Karpas-422 (cell line): ENCODE results near the gene CRIP2. TPM values are rescaled to one million over a fixed set of nuclear protein-coding genes. Genes with fewer than 3 reads are reported as not detected.

Source experiments
- DNase-seq: peaks from one replicate; pipeline ENCODE4 v3.0.0-alpha.2; 2015
- H2AFZ ChIP-seq: fragments of 200-600 bp; sonication (generic); 2 replicates; pipeline ENCODE4 v1.6.1; 2014; ENCODE audit warnings: antibody characterized with exemption, low read length, mixed read lengths
- H3K27ac ChIP-seq: fragments of 200-600 bp; sonication (generic); 2 replicates; pipeline ENCODE4 v1.5.1; 2014; ENCODE audit warnings: mild to moderate bottlenecking, low read length, moderate library complexity
- H3K27me3 ChIP-seq: fragments of 200-600 bp; sonication (generic); 2 replicates; pipeline ENCODE4 v1.6.1; 2014; ENCODE audit warnings: low read length, mixed read lengths
- H3K36me3 ChIP-seq: fragments of 200-600 bp; sonication (generic); 2 replicates; pipeline ENCODE4 v1.6.1; 2014; ENCODE audit warnings: low read length, mixed read lengths; ENCODE audit not compliant: insufficient read depth
- H3K4me1 ChIP-seq: fragments of 200-600 bp; sonication (generic); 2 replicates; pipeline ENCODE4 v1.6.1; 2014; ENCODE audit warnings: mild to moderate bottlenecking, low read length, mixed read lengths
- H3K4me2 ChIP-seq: fragments of 200-600 bp; sonication (generic); 2 replicates; pipeline ENCODE4 v1.6.1; 2014; ENCODE audit warnings: low read length, low read depth, mild to moderate bottlenecking; ENCODE audit not compliant: poor library complexity, severe bottlenecking
- H3K4me3 ChIP-seq: fragments of 200-600 bp; sonication (generic); 2 replicates; pipeline ENCODE4 v1.5.1; 2014; ENCODE audit warnings: mild to moderate bottlenecking, antibody characterized with exemption, low read length, mixed read lengths
- H3K79me2 ChIP-seq: fragments of 200-600 bp; sonication (generic); 2 replicates; pipeline ENCODE4 v1.6.1; 2014; ENCODE audit warnings: mild to moderate bottlenecking, low read length, mixed read lengths
- H3K9ac ChIP-seq: fragments of 200-600 bp; sonication (generic); 2 replicates; pipeline ENCODE4 v1.6.0; 2014; ENCODE audit warnings: low read length
- H3K9me2 ChIP-seq: fragments of 200-600 bp; sonication (generic), shearing (Covaris generic); replicated peaks from 2 replicates; pipeline ENCODE4 v1.6.0; 2014; ENCODE audit warnings: mild to moderate bottlenecking, low read length, moderate library complexity; ENCODE audit not compliant: insufficient read depth
- H3K9me3 ChIP-seq: fragments of 300-700, 200-600 bp; sonication (generic); 2 replicates; pipeline ENCODE4 v1.6.1; 2014; ENCODE audit warnings: low read length, mixed read lengths
- H4K20me1 ChIP-seq: fragments of 200-600 bp; sonication (generic); 2 replicates; pipeline ENCODE4 v1.6.1; 2014; ENCODE audit warnings: mild to moderate bottlenecking, antibody characterized with exemption, low read length, low read depth; ENCODE audit not compliant: insufficient read depth
- total RNA-seq: library from RNA; depleted of rRNA; stranded (reverse); fragments of >200 nt; shearing (Covaris generic); gene quantifications from 2 replicates; pipeline ENCODE4 v1.2.3, GENCODE V29; 2014; ENCODE audit warnings: low replicate concordance

The CRIP2 gene
- total RNA-seq, 1 experiment from 2014 or later, result 0.45 TPM

DNA sequence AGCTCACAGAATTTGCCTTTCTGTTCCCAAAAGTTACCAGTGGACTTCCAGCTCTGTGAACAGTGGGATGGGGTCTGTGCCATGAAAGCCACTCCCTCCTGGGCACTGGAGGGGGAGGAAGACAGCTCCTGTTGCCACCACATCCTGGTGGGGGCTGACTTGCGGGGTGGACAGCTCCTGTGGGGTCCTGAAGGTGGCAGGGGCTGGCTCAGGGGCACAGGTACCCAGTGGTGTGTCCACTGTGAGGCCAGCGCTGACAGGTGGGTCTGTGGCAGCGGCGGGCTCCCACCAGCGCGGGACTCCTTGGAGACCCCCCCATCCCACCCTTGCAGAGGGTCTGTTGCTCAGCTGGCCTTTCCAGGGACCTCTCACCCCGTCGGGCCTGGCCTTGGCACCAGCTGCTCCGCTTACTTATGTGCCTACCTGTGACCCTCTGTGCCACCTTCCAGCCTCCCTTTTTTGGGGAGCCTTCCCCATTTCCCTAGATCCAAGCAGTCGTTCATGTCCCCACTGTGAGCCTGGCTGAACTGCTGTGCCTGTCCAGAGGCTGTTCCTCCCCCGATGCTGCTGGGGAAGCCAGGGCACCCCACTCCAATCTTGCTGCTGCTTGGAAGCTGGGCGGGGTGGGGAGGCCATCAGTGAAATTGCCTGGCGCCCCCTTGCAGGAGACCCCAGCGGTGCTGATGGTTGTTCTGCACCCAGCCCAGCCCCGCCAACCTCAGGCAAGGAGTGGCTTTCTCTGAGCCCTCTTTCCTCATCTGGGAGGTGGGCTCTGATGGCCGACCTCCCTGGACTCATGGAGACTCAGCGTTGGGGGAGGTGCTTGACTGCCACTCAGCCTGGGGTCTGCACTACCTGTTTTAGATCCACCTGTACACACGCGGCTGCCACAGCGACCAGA lies 18.6 kb downstream of the CRIP2 start:
- peaks cover 29% of the 10 kb centered on the region for H3K4me1 ChIP-seq
- H3K4me3 ChIP-seq, result no peak overlapping the region
- H3K4me2 ChIP-seq, result no peak overlapping the region
- no peaks in the 10 kb centered on the region for H3K36me3 ChIP-seq
- H4K20me1 ChIP-seq, result peaks cover 20% of the 10 kb centered on the region
- no peak overlapping the region for H2AFZ ChIP-seq
- no peak overlapping the region for H3K27ac ChIP-seq
- no peaks in the 10 kb centered on the region for H3K27me3 ChIP-seq
- no peak for DNase-seq
- H3K9me2 ChIP-seq, result no peaks in the 10 kb centered on the region
- no peak overlapping the region for H3K9ac ChIP-seq
- peaks cover 8% of the 10 kb centered on the region for H3K79me2 ChIP-seq
- no peaks in the 10 kb centered on the region for H3K9me3 ChIP-seq

DNA sequence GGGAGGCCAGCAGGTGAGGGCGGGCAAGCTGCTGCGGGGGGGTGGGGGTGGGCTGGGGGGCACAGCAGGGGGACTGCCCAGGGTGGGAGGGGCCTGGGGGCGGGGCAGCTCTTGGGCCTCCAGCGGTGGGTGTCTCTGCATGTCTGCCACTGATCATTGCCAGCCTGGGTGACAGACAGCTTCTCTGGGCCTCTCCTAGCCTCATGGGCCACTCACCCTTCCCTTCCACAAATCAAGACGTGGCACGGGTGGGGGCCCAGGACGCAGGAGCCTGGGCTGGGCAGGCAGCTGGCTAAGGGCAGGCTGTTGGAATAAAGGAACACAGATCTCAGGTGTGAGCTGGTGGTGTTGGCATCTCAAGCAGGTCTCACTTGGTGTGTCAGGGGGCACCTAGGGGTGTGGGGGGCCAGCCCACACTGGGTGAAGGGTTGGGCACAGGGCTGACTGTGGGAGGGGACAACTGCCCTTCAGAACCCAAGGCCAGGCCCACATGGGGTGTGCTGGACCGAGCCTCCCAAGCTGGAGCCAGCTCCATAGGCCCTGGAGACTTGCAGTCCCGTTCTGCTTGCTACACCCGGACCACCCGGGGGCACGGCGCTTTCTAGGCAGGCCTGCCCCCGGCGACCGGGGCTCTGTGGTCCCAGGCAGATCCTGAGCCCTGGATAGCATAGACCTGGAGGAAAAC lies 19.4 kb downstream of the CRIP2 start:
- Histone ChIP-seq H2AFZ (no peak overlapping the region), H3K4me3 (no peak overlapping the region), H3K4me2 (no peak overlapping the region)

DNA sequence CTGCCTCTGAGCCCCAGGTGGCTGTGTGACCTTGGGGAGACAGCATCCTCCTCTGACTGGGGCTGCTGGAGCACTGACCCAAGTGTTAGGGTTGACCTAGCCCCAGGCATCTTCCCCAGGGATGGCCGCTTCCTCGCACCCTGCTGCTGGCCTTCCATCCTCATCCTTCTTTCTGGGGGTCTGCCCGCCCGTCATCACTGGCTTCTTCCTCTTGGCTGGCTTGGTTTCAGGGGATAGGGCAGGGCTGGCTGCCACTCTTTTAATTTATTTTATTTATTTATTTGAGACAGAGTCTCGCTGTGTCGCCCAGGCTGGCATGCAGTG lies 19.9 kb downstream of the CRIP2 start:
- no peaks in the 10 kb centered on the region for H3K9me3 ChIP-seq
- no peaks in the 10 kb centered on the region for H3K36me3 ChIP-seq
- H3K4me3 ChIP-seq, result no peak overlapping the region
- no peak overlapping the region for H3K4me2 ChIP-seq
- no peak overlapping the region for H3K27ac ChIP-seq
- no peak overlapping the region for H3K9ac ChIP-seq
- H2AFZ ChIP-seq, result no peak overlapping the region
- no peaks in the 10 kb centered on the region for H3K9me2 ChIP-seq
- peaks cover 5% of the 10 kb centered on the region for H3K79me2 ChIP-seq
- H3K4me1 ChIP-seq, result peaks cover 16% of the 10 kb centered on the region
- DNase-seq, result no peak
- peaks cover 20% of the 10 kb centered on the region for H4K20me1 ChIP-seq
- H3K27me3 ChIP-seq, result no peaks in the 10 kb centered on the region

More for the DNA sequence above, 19.4 kb downstream of the CRIP2 start:
- no peak overlapping the region for H3K9ac ChIP-seq
- H3K27ac ChIP-seq, result no peak overlapping the region
- H3K9me2 ChIP-seq, result no peaks in the 10 kb centered on the region
- H3K27me3 ChIP-seq, result no peaks in the 10 kb centered on the region
- peaks cover 5% of the 10 kb centered on the region for H3K79me2 ChIP-seq
- peaks cover 21% of the 10 kb centered on the region for H3K4me1 ChIP-seq
- no peaks in the 10 kb centered on the region for H3K9me3 ChIP-seq
- peaks cover 20% of the 10 kb centered on the region for H4K20me1 ChIP-seq
- no peaks in the 10 kb centered on the region for H3K36me3 ChIP-seq
- no peak for DNase-seq

DNA sequence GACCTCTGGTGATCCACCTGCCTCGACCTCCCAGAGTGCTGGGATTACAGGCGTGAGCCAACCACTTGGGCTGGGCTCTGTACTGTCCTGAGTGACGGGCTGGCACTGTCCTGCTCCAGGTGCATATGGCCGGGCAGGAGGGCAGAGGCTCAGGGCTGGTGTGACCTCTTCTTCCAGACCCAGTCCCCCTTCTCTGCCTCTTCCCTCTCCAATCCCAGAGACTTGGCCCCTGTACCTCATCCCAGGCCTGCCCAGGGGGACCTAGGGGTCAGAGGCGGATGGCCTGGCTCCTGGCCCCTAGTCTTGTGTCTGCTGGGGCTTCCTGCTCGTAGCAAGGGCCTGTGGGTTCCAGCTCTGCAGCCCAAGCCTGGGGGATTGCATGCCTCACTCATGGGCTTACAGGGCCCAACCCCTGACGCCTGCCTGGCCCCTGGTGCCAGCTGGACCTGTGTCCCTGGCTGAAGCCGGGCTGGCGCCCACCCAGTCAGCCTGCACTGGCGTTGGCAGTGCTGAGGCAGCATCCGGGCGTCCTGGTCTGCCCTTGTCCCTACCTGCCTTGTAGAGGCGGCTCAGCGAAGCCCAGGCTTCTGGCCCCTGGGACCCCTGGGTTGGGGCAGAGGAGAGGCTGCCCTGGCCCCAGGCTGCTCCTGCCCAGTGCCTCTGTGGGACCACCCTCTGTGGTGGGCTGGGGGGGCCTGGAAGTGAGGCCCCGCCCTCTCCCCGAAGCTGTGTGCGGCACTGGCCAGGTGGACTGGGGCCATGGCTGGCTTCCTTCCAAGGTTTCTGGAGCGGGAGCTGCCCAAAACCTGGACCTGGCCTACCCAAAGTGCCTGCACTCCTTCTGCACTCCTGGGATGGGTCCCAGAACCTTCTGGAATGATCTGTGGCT lies 20.7 kb downstream of the CRIP2 start:
- Histone ChIP-seq H3K36me3 (no peaks in the 10 kb centered on the region), H3K4me3 (no peak overlapping the region), H3K4me2 (no peak overlapping the region), H3K4me1 (peaks cover 8% of the 10 kb centered on the region), H3K27ac (no peak overlapping the region), H3K9me3 (no peaks in the 10 kb centered on the region), H3K9me2 (no peaks in the 10 kb centered on the region), H2AFZ (no peak overlapping the region), H3K9ac (no peak overlapping the region), H4K20me1 (peaks cover 20% of the 10 kb centered on the region), H3K27me3 (no peaks in the 10 kb centered on the region), H3K79me2 (peaks cover 5% of the 10 kb centered on the region)
- DNase-seq, result no peak

DNA sequence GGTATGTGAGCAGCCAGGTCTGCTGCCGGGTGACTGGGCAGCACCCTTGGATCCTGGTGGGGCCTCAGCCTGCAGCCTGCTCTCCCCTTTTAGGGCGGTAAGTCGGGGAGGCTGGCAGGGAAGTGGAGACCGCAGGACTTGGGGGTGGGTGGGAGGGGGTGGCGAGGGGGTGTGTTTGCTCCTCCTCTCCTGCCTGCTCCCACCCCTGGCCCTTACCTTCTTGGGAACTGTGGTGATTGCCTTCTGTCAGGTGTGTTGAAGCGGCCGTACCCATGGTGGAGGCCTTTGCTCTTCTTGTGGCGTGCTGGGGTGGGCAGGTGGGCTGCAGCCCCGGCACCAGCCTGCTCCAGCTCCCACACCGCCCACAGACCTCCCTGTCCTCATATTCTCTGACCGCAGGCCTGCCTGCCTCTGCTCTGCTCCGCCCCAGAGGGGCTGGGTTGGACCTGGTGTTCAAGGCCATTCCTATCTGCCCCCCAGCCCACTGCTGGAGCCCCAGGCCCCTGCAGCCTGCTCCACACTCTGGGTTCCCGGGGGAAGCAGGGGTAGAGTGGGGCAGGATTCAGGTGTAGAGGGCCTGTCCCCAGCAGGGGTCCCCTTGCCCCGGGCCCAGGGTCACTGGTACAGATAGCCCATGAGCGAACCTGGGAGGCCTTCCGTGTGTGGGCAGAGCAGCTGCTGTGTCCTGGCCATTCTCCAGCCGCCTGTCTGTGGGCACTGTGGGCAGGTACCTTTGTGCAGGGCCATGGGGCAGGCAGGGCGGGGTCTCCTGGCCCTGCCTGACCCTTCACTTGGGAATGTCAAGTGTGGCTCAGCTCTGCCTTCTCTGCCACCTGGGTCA lies 21.6 kb downstream of the CRIP2 start:
- DNase-seq, result no peak
- Histone ChIP-seq H2AFZ (no peak overlapping the region), H3K9ac (no peak overlapping the region), H3K4me1 (peaks cover 8% of the 10 kb centered on the region), H3K36me3 (no peaks in the 10 kb centered on the region), H3K4me3 (no peak overlapping the region), H3K27me3 (no peaks in the 10 kb centered on the region), H3K79me2 (peaks cover 5% of the 10 kb centered on the region), H3K9me2 (no peaks in the 10 kb centered on the region), H3K27ac (no peak overlapping the region), H3K4me2 (no peak overlapping the region), H3K9me3 (no peaks in the 10 kb centered on the region), H4K20me1 (peaks cover 24% of the 10 kb centered on the region)

DNA sequence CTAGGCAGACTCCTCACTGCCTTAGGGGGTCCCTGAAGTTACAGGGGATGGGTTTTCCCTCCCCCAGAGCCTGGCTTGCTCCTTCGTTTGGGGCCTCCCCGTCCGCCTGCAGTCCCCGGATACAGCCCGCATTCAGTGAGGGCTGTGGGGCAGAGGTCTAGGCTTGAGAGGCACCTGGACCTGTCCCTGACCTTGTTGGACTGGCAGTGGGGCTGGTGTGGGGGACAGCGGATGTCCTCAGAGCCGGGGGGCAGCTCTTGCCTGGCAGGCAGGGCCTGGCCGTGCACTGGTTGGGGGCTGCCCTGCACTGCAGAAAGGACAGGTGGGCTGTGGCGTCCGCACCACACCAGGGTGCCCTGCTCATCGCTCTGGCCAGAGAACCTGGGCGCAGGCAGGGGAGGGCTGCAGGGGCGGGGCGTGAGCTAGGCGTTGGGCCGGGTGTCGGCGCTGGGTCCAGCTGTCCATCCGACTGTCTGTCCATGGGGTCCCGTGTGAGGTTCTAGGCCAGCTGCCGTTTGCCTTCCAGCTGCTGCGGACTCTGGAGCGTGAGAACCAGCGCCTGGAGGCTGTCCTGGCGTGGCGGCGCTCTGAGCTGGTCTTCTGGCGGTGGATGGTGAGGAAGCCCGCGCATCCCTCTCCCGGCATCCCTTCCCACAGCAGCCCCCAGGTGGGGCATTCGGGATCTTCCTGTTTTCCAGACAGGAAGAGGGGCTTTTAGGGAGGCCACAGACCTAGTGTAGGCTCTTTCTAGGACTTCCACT lies 22.4 kb downstream of the CRIP2 start:
- Histone ChIP-seq H2AFZ (no peak overlapping the region), H3K79me2 (peaks cover 2% of the 10 kb centered on the region), H3K4me3 (no peak overlapping the region), H3K9me2 (no peaks in the 10 kb centered on the region), H3K9me3 (no peaks in the 10 kb centered on the region), H3K4me2 (no peak overlapping the region), H3K27ac (no peak overlapping the region), H3K9ac (no peak overlapping the region), H4K20me1 (peaks cover 21% of the 10 kb centered on the region), H3K4me1 (peaks cover 5% of the 10 kb centered on the region), H3K36me3 (no peaks in the 10 kb centered on the region), H3K27me3 (no peaks in the 10 kb centered on the region)
- DNase-seq, result no peak

DNA sequence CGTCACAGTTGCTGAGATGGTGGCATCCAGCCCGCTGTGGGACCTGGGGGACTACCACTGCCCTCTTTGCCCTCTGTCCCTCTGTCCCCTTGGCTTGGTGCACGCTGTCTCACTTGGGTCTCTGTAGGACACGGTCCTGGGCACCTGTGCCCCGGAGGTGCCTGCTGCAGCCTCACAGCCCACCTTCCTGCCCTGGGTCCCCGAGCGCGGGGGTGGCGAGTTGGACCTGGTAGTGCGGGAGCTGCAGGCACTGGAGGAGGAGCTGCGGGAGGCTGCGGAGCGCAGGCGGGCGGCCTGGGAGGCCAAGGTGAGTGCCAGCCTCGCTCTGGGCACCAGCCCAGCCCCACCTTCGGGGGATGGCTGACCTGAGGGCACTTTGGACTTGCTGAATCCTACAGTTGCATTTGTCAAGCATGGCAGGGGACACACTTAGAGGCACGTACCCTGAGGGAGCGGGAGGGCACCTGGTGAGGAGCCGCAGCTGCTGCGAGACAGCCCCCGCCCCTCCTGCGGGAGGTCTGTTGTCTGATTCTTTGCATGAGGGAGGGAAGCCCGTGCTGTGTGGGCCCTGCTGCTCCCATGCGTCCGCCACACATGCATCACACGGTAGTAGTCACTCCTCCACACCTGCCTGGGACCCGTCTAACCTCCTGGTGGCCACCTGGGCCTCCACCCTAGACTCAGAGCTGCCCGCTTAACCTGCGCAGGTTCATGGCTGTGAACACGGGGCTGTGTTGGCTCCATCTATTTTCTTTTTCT lies 23.2 kb downstream of the CRIP2 start:
- no peaks in the 10 kb centered on the region for H3K36me3 ChIP-seq
- no peak overlapping the region for H2AFZ ChIP-seq
- peaks cover 13% of the 10 kb centered on the region for H4K20me1 ChIP-seq
- no peaks in the 10 kb centered on the region for H3K9me3 ChIP-seq
- no peak overlapping the region for H3K4me2 ChIP-seq
- H3K9ac ChIP-seq, result no peak overlapping the region
- no peaks in the 10 kb centered on the region for H3K79me2 ChIP-seq
- no peak overlapping the region for H3K4me3 ChIP-seq
- no peaks in the 10 kb centered on the region for H3K27me3 ChIP-seq
- DNase-seq, result no peak
- H3K4me1 ChIP-seq, result no peaks in the 10 kb centered on the region
- no peak overlapping the region for H3K27ac ChIP-seq
- H3K9me2 ChIP-seq, result no peaks in the 10 kb centered on the region
